PC-9 (cell line): ENCODE data around the gene SC5D. TPM values are rescaled to one million over a fixed set of nuclear protein-coding genes. Genes with fewer than 3 reads are reported as not detected.

Source experiments
- BruUV-seq: library from RNA; stranded (reverse); fragments of 400-500 nt; replicated peaks from 2 replicates; lab custom pipeline; 2021; lab: Mats Ljungman, UMichigan
- CTCF ChIA-PET: fragments of 300-600 bp; sonication (Branson Sonifier 250); formaldehyde crosslinking; loops from one replicate; lab custom pipeline; 2022; ENCODE audit warnings: antibody characterized with exemption; lab: Charles Lee
- POLR2A ChIA-PET: fragments of 300-600 bp; sonication (Branson Sonifier 250); formaldehyde crosslinking; loops from one replicate; lab custom pipeline; 2022; ENCODE audit warnings: antibody characterized with exemption; ENCODE audit not compliant: unreplicated experiment; lab: Charles Lee
- DNase-seq, 2 experiments: peaks; one replicate each; pipeline versions ENCODE4 v3.0.0 to v3.0.0-alpha.2; 2015 to 2022; ENCODE audit warnings: mixed read lengths in 1 of 2
- H2AFZ ChIP-seq: fragments of 200-600 bp; sonication (generic); 2 replicates; pipeline ENCODE4 v1.8.1; 2017; ENCODE audit warnings: antibody characterized with exemption
- H3F3A ChIP-seq: fragments of 200-600 bp; sonication (generic); 2 replicates; pipeline ENCODE4 v1.8.1; 2017; ENCODE audit warnings: antibody characterized with exemption, mild to moderate bottlenecking, low read depth; ENCODE audit not compliant: insufficient read depth
- H3K27ac ChIP-seq: fragments of 200-600 bp; sonication (generic); 2 replicates; pipeline ENCODE4 v1.6.1; 2016; ENCODE audit warnings: mixed run types
- H3K27me3 ChIP-seq: fragments of 200-600 bp; sonication (generic); 2 replicates; pipeline ENCODE4 v1.6.1; 2016; ENCODE audit warnings: low read depth, mixed run types; ENCODE audit not compliant: insufficient read depth
- H3K36me3 ChIP-seq: fragments of 200-600 bp; sonication (generic); 2 replicates; pipeline ENCODE4 v1.6.1; 2016; ENCODE audit warnings: low read depth, mixed run types
- H3K4me1 ChIP-seq: fragments of 200-600 bp; sonication (generic); replicated peaks from 2 replicates; pipeline ENCODE4 v1.6.1; 2016; ENCODE audit warnings: mixed run types; ENCODE audit not compliant: insufficient read depth
- H3K4me2 ChIP-seq: fragments of 200-600 bp; sonication (generic); 2 replicates; pipeline ENCODE4 v1.6.1; 2017; ENCODE audit warnings: mixed run types
- H3K4me3 ChIP-seq: fragments of 200-600 bp; sonication (generic); 2 replicates; pipeline ENCODE4 v1.6.1; 2016; ENCODE audit warnings: mixed run types
- H3K79me2 ChIP-seq: fragments of 200-600 bp; sonication (generic); 2 replicates; pipeline ENCODE4 v1.6.1; 2017; ENCODE audit warnings: low read depth, mixed run types
- H3K9me2 ChIP-seq: fragments of 200-600 bp; sonication (generic); 2 replicates; pipeline ENCODE4 v1.8.1; 2017; ENCODE audit warnings: mild to moderate bottlenecking; ENCODE audit not compliant: insufficient read depth
- H3K9me3 ChIP-seq: fragments of 200-600 bp; sonication (generic); 2 replicates; pipeline ENCODE4 v1.8.1; 2016; ENCODE audit warnings: low read depth; ENCODE audit not compliant: insufficient read depth
- H4K20me1 ChIP-seq: fragments of 200-600 bp; sonication (generic); 2 replicates; pipeline ENCODE4 v1.8.1; 2017; ENCODE audit not compliant: insufficient read depth
- EZH2 ChIP-seq: fragments of 200-600 bp; sonication (generic); IDR thresholded peaks from 2 replicates; pipeline ENCODE4 v1.8.0; 2017; ENCODE audit warnings: antibody characterized with exemption, low read depth
- intact Hi-C: fragments of 100-400 bp; cut with micrococcal nuclease; formaldehyde crosslinking; loops from one replicate; pipeline ENCODE4 v1.10.0; 2022; ENCODE audit not compliant: unreplicated experiment
- total RNA-seq: library from RNA; stranded (reverse); gene quantifications from 2 replicates; pipeline ENCODE4 v1.2.3, GENCODE V29; 2021
- TF ChIP-seq, protein P1 (sequence below): fragments of 200-600 bp; sonication (generic); conservative IDR thresholded peaks from 2 replicates; pipeline ENCODE4 v1.6.1; 2017; ENCODE audit warnings: mixed run types, antibody characterized with exemption, mild to moderate bottlenecking, moderate library complexity

The SC5D gene
- total RNA-seq, 1 experiment from 2014 or later: 16.9 TPM

DNA sequence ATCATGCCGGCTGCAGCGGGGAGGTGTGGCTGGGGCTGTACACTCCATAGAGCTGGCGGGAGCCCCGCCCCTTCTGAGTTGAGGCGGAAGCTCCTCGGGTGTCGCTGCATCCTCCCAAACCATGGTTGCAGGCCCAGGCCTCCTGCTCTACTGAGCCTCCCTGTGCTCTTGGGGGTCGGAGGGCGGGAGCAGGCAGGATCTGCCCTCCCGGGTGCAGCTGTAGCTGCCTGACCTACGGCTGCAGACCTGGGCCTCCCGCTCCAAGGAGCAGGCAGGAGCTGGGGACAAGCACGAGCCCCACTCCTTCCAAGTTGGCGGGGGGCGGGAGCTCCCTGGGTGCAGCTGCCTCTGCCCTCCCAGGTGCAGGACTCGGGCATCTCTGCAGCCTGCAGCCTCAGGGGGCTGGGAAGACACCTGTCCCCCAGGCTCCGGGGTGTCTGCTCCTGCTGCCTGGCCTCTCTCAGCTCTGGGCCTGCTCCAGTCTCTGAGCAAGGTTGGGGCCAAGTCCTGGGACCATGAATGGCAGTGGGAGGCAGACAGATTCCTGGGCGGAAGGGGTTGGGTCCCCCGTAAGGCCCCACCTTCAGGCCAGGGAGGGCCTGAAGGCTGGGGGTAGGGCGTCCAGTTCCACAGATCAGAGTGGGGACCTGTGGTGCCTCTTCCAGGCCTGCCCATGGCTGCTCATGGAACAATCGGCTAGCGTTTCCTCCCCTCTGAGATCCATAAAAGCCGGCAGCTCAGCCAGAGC lies 46.4 kb upstream of the SC5D start:
- Histone ChIP-seq H3K27me3 (peaks cover 35% of the 10 kb centered on the region), H3K79me2 (no peaks in the 10 kb centered on the region), H3K36me3 (no peaks in the 10 kb centered on the region), H3K9me3 (no peaks in the 10 kb centered on the region), H4K20me1 (no peaks in the 10 kb centered on the region), H3K4me2 (no peak overlapping the region), H3K4me3 (no peak overlapping the region), H2AFZ (no peak overlapping the region), H3K4me1 (no peaks in the 10 kb centered on the region), H3K9me2 (no peaks in the 10 kb centered on the region), H3F3A (0 out of 2 replicates have a peak, but pooled peaks cover 3% of the 10 kb centered on the region), H3K27ac (no peak overlapping the region)
- ChIA-PET CTCF (interaction anchor here (0.8 kb wide), 1 partner anchor 345 kb away, joined by 3 read pairs; no protein-coding TSS in a partner anchor), POLR2A (no interaction called here)
- DNase-seq: no peak
- TF ChIP-seq, protein P1, sequence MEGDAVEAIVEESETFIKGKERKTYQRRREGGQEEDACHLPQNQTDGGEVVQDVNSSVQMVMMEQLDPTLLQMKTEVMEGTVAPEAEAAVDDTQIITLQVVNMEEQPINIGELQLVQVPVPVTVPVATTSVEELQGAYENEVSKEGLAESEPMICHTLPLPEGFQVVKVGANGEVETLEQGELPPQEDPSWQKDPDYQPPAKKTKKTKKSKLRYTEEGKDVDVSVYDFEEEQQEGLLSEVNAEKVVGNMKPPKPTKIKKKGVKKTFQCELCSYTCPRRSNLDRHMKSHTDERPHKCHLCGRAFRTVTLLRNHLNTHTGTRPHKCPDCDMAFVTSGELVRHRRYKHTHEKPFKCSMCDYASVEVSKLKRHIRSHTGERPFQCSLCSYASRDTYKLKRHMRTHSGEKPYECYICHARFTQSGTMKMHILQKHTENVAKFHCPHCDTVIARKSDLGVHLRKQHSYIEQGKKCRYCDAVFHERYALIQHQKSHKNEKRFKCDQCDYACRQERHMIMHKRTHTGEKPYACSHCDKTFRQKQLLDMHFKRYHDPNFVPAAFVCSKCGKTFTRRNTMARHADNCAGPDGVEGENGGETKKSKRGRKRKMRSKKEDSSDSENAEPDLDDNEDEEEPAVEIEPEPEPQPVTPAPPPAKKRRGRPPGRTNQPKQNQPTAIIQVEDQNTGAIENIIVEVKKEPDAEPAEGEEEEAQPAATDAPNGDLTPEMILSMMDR: no peak
- TF ChIP-seq EZH2: no peak
- intact Hi-C loops: loop anchor here (10.0 kb wide), 1 partner anchor 1259 kb away; no protein-coding TSS in a partner anchor
- no TSS peak for BruUV-seq

DNA sequence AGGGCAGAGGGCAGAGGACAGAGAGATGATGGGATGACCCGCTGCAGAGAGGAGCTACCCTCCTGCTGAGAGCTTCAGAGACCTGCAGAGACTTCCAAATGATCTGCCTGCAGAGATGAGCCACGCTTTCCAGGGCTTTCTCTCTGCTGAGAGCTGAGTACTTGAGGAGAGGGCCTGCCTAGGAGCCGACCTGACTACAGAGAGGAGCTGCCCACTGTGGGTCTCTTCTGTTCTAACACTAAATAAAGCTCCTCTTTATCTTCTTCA lies 45.9 kb upstream of the SC5D start:
- no peaks in the 10 kb centered on the region for H3K9me2 ChIP-seq
- ChIA-PET CTCF (interaction anchor here (0.8 kb wide), 1 partner anchor 344 kb away, joined by 3 read pairs; no protein-coding TSS in a partner anchor), POLR2A (no interaction called here)
- no peaks in the 10 kb centered on the region for H4K20me1 ChIP-seq
- no peak overlapping the region for H3K4me2 ChIP-seq
- no peaks in the 10 kb centered on the region for H3K4me1 ChIP-seq
- no peak overlapping the region for H3K4me3 ChIP-seq
- TF ChIP-seq, protein P1: no peak
- TF ChIP-seq EZH2: no peak
- no peaks in the 10 kb centered on the region for H3K9me3 ChIP-seq
- intact Hi-C loops: loop anchor here (10.0 kb wide), 1 partner anchor 1258 kb away; no protein-coding TSS in a partner anchor
- H2AFZ ChIP-seq: no peak overlapping the region
- no TSS peak for BruUV-seq
- H3K27ac ChIP-seq: no peak overlapping the region
- H3K27me3 ChIP-seq: peaks cover 30% of the 10 kb centered on the region
- DNase-seq: no peak
- no peaks in the 10 kb centered on the region for H3K36me3 ChIP-seq
- H3F3A ChIP-seq: 0 out of 2 replicates have a peak, but pooled peaks cover 3% of the 10 kb centered on the region
- no peaks in the 10 kb centered on the region for H3K79me2 ChIP-seq

DNA sequence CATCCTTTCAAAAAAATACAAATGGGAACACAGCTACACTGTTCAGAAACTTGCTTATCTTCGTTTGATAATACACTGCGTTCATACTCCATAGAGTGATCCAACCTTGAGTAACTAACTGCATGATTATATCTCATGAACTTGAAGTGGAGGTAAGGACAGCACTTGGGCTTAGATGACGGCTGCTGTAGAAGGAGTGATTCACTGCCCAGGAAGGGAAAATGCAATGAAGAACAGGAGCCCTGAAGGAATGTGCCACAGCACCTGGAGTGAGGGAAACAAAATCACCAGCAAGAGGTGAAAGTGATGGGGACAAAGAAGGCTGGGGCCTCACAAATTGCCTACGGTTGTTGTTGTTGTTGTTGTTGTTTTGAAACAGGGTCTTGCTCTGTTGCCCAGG lies 44.1 kb upstream of the SC5D start:
- H2AFZ ChIP-seq: no peak overlapping the region
- no peaks in the 10 kb centered on the region for H3K36me3 ChIP-seq
- H4K20me1 ChIP-seq: no peaks in the 10 kb centered on the region
- H3K9me3 ChIP-seq: no peaks in the 10 kb centered on the region
- POLR2A ChIA-PET: no interaction called here
- H3F3A ChIP-seq: 0 out of 2 replicates have a peak, but pooled peaks cover 3% of the 10 kb centered on the region
- peaks cover 12% of the 10 kb centered on the region for H3K27me3 ChIP-seq
- H3K27ac ChIP-seq: no peak overlapping the region
- no TSS peak for BruUV-seq
- H3K4me1 ChIP-seq: peaks cover under 1% of the 10 kb centered on the region; the same call in 1 of the 2 replicates
- DNase-seq: no peak
- no peaks in the 10 kb centered on the region for H3K9me2 ChIP-seq
- H3K79me2 ChIP-seq: no peaks in the 10 kb centered on the region
- no peak overlapping the region for H3K4me3 ChIP-seq
- intact Hi-C loops: loop anchor here (10.0 kb wide), 1 partner anchor 1256 kb away; no protein-coding TSS in a partner anchor
- CTCF ChIA-PET: no interaction called here
- TF ChIP-seq, protein P1: no peak
- no peak for TF ChIP-seq EZH2
- no peak overlapping the region for H3K4me2 ChIP-seq
